Endothelial cell of umbilical vein (primary cell): ENCODE results near the gene HS3ST3B1. TPM values are rescaled to one million over a fixed set of nuclear protein-coding genes. Genes with fewer than 3 reads are reported as not detected.

Experiments
- Bru-seq: library from RNA; stranded (reverse); fragments of 400-500 nt; gene quantifications from one replicate; lab custom pipeline; 2021; lab: Mats Ljungman, UMichigan
- BruChase-seq, 2 experiments: library from RNA; stranded (reverse); fragments of 400-500 nt; gene quantifications; one replicate each; lab custom pipeline; 2021; lab: Mats Ljungman, UMichigan
- BruUV-seq: library from RNA; stranded (reverse); fragments of 400-500 nt; replicated peaks from 2 replicates; lab custom pipeline; 2021; lab: Mats Ljungman, UMichigan
- CTCF ChIA-PET: fragments of 300-600, 350-600 bp; sonication (Branson Sonifier 250); formaldehyde crosslinking; loops from one replicate; lab custom pipeline; 2021; ENCODE audit warnings: antibody characterized with exemption, inconsistent platforms; lab: Charles Lee
- POLR2A ChIA-PET: fragments of 300-600, 350-600 bp; sonication (Branson Sonifier 250); formaldehyde crosslinking; loops from one replicate; lab custom pipeline; 2021; ENCODE audit warnings: antibody characterized with exemption, inconsistent platforms; lab: Charles Lee
- DNase-seq: peaks from one replicate; pipeline ENCODE4 v3.0.0-alpha.2; 2011; ENCODE audit warnings: low read depth, low spot score
- FAIRE-seq: peaks from 2 replicates; lab custom pipeline; 2011; peaks lifted over from hg19 to GRCh38; lab: Jason Lieb, UNC
- H2AFZ ChIP-seq: 2 replicates; pipeline ENCODE4 v1.6.0; 2012; ENCODE audit warnings: low read depth, low read length, control low read depth, inconsistent platforms
- H3K27ac ChIP-seq: 2 replicates; pipeline ENCODE4 v1.5.1; 2011; ENCODE audit warnings: low read depth, mild to moderate bottlenecking, control low read depth, low read length, moderate library complexity; ENCODE audit not compliant: insufficient read depth
- H3K27me3 ChIP-seq, 2 experiments: 2 replicates each; pipeline versions ENCODE4 v1.6.0 to v1.6.1; 2011; ENCODE audit warnings: low read length in 2 of 2, mixed read lengths in 1 of 2; ENCODE audit not compliant: control insufficient read depth in 2 of 2, insufficient read depth in 2 of 2
- H3K36me3 ChIP-seq, 2 experiments: 2 replicates in 1 of 2; 3 replicates in 1 of 2; pipeline ENCODE4 v1.5.1; 2011; ENCODE audit warnings: low read length in 2 of 2, mild to moderate bottlenecking in 1 of 2, moderate library complexity in 1 of 2; ENCODE audit not compliant: control insufficient read depth in 2 of 2, insufficient read depth in 2 of 2; ENCODE audit errors: extremely low read depth in 1 of 2
- H3K4me1 ChIP-seq: 3 replicates; pipeline ENCODE4 v1.5.1; 2011; ENCODE audit warnings: mild to moderate bottlenecking, low read length; ENCODE audit not compliant: control insufficient read depth, insufficient read depth; ENCODE audit errors: extremely low read depth
- H3K4me2 ChIP-seq: 2 replicates; pipeline ENCODE4 v1.6.1; 2011; ENCODE audit warnings: low read length, control low read depth, mixed read lengths; ENCODE audit not compliant: insufficient read depth
- H3K4me3 ChIP-seq, 3 experiments: fragments of 200-600 bp in 1 of 3; sonication (generic), shearing (Covaris generic) in 1 of 3; replicated peaks in 1 of 3; 2 replicates each; pipeline ENCODE4 v1.5.1; 2011 to 2016; ENCODE audit warnings: control low read depth in 3 of 3, low read length in 3 of 3, mild to moderate bottlenecking in 2 of 3, inconsistent platforms in 1 of 3, low read depth in 1 of 3, moderate library complexity in 1 of 3; ENCODE audit not compliant: insufficient read depth in 1 of 3
- H3K79me2 ChIP-seq: 2 replicates; pipeline ENCODE4 v1.6.0; 2012; ENCODE audit warnings: low read length, inconsistent platforms; ENCODE audit not compliant: control insufficient read depth, insufficient read depth
- H3K9ac ChIP-seq: replicated peaks from 2 replicates; pipeline ENCODE3; 2011; ENCODE audit warnings: low read length, control low read depth; ENCODE audit not compliant: insufficient read depth; ENCODE audit errors: extremely low read depth
- H3K9me1 ChIP-seq: replicated peaks from 3 replicates; pipeline ENCODE4 v1.6.0; 2011; ENCODE audit warnings: mild to moderate bottlenecking, low read length; ENCODE audit not compliant: control insufficient read depth, insufficient read depth; ENCODE audit errors: extremely low read depth
- H3K9me3 ChIP-seq: replicated peaks from 2 replicates; pipeline ENCODE4 v1.5.1; 2012; ENCODE audit warnings: low read length, inconsistent platforms; ENCODE audit not compliant: control insufficient read depth, insufficient read depth
- H4K20me1 ChIP-seq: replicated peaks from 2 replicates; pipeline ENCODE3; 2011; ENCODE audit warnings: mild to moderate bottlenecking, low read length; ENCODE audit not compliant: control insufficient read depth, insufficient read depth; ENCODE audit errors: extremely low read depth
- EZH2 ChIP-seq: IDR thresholded peaks from 2 replicates; pipeline ENCODE4 v1.6.1; 2012; ENCODE audit warnings: borderline replicate concordance, low read depth, mild to moderate bottlenecking, moderate library complexity, low read length, inconsistent platforms; ENCODE audit not compliant: severe bottlenecking
- FOS ChIP-seq: IDR thresholded peaks from 2 replicates; pipeline ENCODE4 v1.6.1; 2011; ENCODE audit warnings: mild to moderate bottlenecking, low read length, moderate library complexity, borderline replicate concordance; ENCODE audit not compliant: insufficient read depth
- GATA2 ChIP-seq: IDR thresholded peaks from 2 replicates; pipeline ENCODE4 v1.7.0; 2011; ENCODE audit warnings: low read depth, mild to moderate bottlenecking, moderate library complexity, mixed read lengths, low read length; ENCODE audit not compliant: insufficient read length, insufficient read depth
- JUN ChIP-seq: IDR thresholded peaks from 2 replicates; pipeline ENCODE4 v1.6.1; 2011; ENCODE audit warnings: borderline replicate concordance, low read depth; ENCODE audit not compliant: insufficient read length, insufficient read depth
- MYC ChIP-seq: IDR thresholded peaks from one replicate; pipeline ENCODE4 v1.6.1; 2011; ENCODE audit warnings: mild to moderate bottlenecking, low read depth, low read length
- POLR2A ChIP-seq: IDR thresholded peaks from 2 replicates; pipeline ENCODE4 v1.6.1; 2012; ENCODE audit warnings: low read depth, mild to moderate bottlenecking, control low read depth, low read length
- POLR2AphosphoS5 ChIP-seq: IDR thresholded peaks from 2 replicates; pipeline ENCODE4 v1.6.1; 2012; ENCODE audit warnings: low read depth, mild to moderate bottlenecking, control low read depth, low read length, moderate library complexity; ENCODE audit not compliant: insufficient read depth
- dilution Hi-C: fragments of 300-500 bp; cut with MboI; formaldehyde crosslinking; loops from one replicate; pipeline ENCODE4 v1.15.0; 2019; ENCODE audit warnings: low sequenced_read_pairs; ENCODE audit not compliant: extremely low pct_ligation_motif_present
- intact Hi-C: fragments of 100-400 bp; cut with micrococcal nuclease; formaldehyde crosslinking; loops from one replicate; pipeline ENCODE4 v1.10.0; 2022
- long read RNA-seq: library from polyadenylated mRNA; stranded (forward); transcript quantifications from one replicate; pipeline ENCODE4 v2.0.0, GENCODE V29; 2021
- polyA minus RNA-seq, 3 experiments: library from RNA; depleted of rRNA, polyadenylated mRNA; stranded (reverse); fragments of >200 nt; gene quantifications; 1 replicate in 1 of 3; 2 replicates in 2 of 3; pipeline ENCODE4 v1.2.3, GENCODE V29; 2011
- polyA plus RNA-seq, 4 experiments: library from polyadenylated mRNA; depleted of rRNA in 3 of 4; stranded (reverse) in 3 of 4; unstranded in 1 of 4; fragments of >200 nt; gene quantifications; 2 replicates each; pipeline versions ENCODE4 v1.2.1 to v1.2.3, GENCODE V29; 2011 to 2012; ENCODE audit warnings: missing spikeins in 1 of 4
- total RNA-seq: library from RNA; stranded (reverse); gene quantifications from 2 replicates; pipeline ENCODE4 v1.2.3, GENCODE V29; 2021
- TF ChIP-seq, protein P1 (sequence below), 2 donors: IDR thresholded peaks; 1 replicate in 1 of 2; 2 replicates in 1 of 2; pipeline ENCODE4 v1.5.1; 2011; ENCODE audit warnings: low read length in 2 of 2, mild to moderate bottlenecking in 2 of 2, moderate library complexity in 2 of 2, control low read depth in 1 of 2, inconsistent platforms in 1 of 2, low read depth in 1 of 2; ENCODE audit not compliant: insufficient read depth in 1 of 2; ENCODE audit errors: extremely low read depth in 1 of 2
- TF ChIP-seq, protein P2 (sequence below): IDR thresholded peaks from 2 replicates; pipeline ENCODE4 v1.6.1; 2011; ENCODE audit not compliant: insufficient read depth, insufficient read length

Gene HS3ST3B1
- total RNA-seq (not detected in 2 replicates), polyA plus RNA-seq (not detected in 2 replicates), polyA minus RNA-seq (0.12 TPM in 1 of 2 replicates, not detected in the other), Bru-seq, nascent RNA (percentile 8 among the genes with signal in this experiment), BruChase-seq, experiment 1, labeled RNA remaining after a 6-hour chase (percentile 13 among the genes with signal in this experiment), BruChase-seq, experiment 2, labeled RNA remaining after a 2-hour chase (percentile 15 among the genes with signal in this experiment)
- not detected in 2 replicates for polyA plus RNA-seq (2011; cell fraction: cytosol; rRNA removed)
- polyA plus RNA-seq (2011; cell fraction: nucleus; rRNA removed), result not detected in 2 replicates
- polyA plus RNA-seq (2012), result not detected in 2 replicates
- not detected for polyA minus RNA-seq (2011; cell fraction: cytosol; rRNA and poly(A)+ RNA removed)
- polyA minus RNA-seq (2011; cell fraction: nucleus; rRNA and poly(A)+ RNA removed), result not detected in 2 replicates
- long read RNA-seq, result 0 reads

DNA sequence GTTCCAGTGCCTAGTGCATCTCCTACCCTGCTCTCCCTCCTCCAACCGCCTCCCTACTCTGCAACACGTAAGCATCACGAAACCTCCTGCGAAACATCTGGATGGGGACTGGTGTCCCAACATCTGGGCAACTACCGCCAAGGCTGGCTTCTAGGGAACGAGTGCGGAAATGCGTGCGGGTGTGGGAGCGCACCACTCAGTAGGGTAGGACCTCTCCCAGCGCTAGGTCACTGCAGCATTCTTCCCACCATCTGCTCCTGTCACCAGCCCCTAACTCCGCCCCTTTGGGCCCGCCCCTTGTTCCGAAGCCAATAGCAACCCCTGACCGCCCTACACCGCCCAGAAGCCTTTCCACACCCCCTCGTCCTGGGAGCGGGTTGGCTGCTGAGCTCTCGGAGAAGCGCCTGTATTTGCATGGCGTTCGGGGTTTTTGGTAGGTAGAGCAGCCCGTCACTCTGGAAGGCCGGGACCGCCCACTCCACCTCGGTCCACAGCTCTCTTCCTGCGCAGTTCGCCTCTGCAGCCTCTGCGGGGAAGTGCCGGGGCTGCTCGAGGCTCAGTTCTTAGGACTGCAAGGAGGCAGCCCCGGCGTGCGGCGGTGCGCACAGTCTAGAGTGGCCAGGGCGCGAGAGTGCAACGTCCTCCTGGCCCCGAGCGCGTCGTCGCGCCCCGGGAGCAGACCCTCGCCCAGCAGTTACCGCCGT lies at the start of gene HS3ST3B1:
Gene HS3ST3B1, plus strand, starts transcription at position 507 of the 704 bp plus-strand sequence. CDS start 438 bp downstream, outside the sequence.
- Histone ChIP-seq H3K4me3 (peak within 1 kb of the TSS in 1 of 3 experiments; percentile 24), H3K4me1 (peaks cover 23% of the 10 kb centered on the region), H4K20me1 (no peaks in the 10 kb centered on the region), H3K9me3 (no peaks in the 10 kb centered on the region), H3K36me3 (no peaks in the 10 kb centered on the region), H3K9me1 (no peaks in the 10 kb centered on the region), H3K4me2 (peak within 1 kb of the TSS; percentile 61), H2AFZ (peak within 1 kb of the TSS; percentile 52), H3K27me3 (peaks cover 72 to 96% of the 10 kb centered on the region in 2 experiments), H3K27ac (no peak within 1 kb of the TSS), H3K9ac (no peak within 1 kb of the TSS), H3K79me2 (no peaks in the 10 kb centered on the region)
- no TSS peak for BruUV-seq
- DNase-seq (peak; percentile 89), FAIRE-seq (peak; percentile 89)
- POLR2A ChIA-PET, result no interaction called here
- dilution Hi-C loops, result no loop called here
- peak; percentile 4 for TF ChIP-seq EZH2
- TF ChIP-seq FOS, result no peak
- CTCF ChIA-PET, result interaction anchor here (0.8 to 2.8 kb wide), 5 partner anchors 42 to 1269 kb away, joined by 3 to 66 read pairs (median 5); no protein-coding TSS in a partner anchor
- intact Hi-C loops, result loop anchor here (1.0 to 10.0 kb wide), 3 partner anchors 209 to 624 kb away; no protein-coding TSS in a partner anchor

DNA sequence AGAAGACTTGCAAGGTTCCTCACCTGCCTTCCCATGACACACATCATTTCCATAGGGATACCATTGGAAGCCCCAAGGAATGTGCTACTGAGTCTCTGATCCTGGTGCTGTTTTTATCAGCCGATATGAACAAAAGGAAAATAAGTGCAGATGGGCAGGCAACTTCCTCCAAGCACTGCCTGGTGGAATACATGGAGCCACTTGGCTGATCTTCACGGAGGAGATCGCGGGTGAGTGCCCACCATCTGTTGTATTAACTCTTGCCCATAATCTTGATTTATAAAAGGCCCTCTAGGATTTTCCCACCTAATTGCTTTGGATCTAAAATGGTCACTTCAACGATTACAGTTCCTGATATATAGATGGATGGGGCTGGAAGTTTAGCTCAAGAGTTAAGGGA lies 39.5 kb upstream of the HS3ST3B1 start:
- no peaks in the 10 kb centered on the region for H3K36me3 ChIP-seq
- no peak overlapping the region for H3K4me3 ChIP-seq
- H3K4me1 ChIP-seq, result no peaks in the 10 kb centered on the region
- H3K9me1 ChIP-seq, result no peaks in the 10 kb centered on the region
- no peak overlapping the region for H2AFZ ChIP-seq
- no peak overlapping the region for H3K9ac ChIP-seq
- intact Hi-C loops (no loop called here), dilution Hi-C loops (no loop called here)
- POLR2A ChIA-PET, result no interaction called here
- H3K4me2 ChIP-seq, result no peak overlapping the region
- CTCF ChIA-PET, result no interaction called here
- no peak for TF ChIP-seq POLR2AphosphoS5
- TF ChIP-seq JUN, result no peak
- no peak for TF ChIP-seq FOS
- no peak for TF ChIP-seq EZH2
- TF ChIP-seq GATA2, result no peak
- no peak for TF ChIP-seq POLR2A
- TF ChIP-seq, protein P1, sequence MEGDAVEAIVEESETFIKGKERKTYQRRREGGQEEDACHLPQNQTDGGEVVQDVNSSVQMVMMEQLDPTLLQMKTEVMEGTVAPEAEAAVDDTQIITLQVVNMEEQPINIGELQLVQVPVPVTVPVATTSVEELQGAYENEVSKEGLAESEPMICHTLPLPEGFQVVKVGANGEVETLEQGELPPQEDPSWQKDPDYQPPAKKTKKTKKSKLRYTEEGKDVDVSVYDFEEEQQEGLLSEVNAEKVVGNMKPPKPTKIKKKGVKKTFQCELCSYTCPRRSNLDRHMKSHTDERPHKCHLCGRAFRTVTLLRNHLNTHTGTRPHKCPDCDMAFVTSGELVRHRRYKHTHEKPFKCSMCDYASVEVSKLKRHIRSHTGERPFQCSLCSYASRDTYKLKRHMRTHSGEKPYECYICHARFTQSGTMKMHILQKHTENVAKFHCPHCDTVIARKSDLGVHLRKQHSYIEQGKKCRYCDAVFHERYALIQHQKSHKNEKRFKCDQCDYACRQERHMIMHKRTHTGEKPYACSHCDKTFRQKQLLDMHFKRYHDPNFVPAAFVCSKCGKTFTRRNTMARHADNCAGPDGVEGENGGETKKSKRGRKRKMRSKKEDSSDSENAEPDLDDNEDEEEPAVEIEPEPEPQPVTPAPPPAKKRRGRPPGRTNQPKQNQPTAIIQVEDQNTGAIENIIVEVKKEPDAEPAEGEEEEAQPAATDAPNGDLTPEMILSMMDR (IDR thresholded peaks at IDR 0.05; ENCODE audit: extremely low read depth in 1 of 2, insufficient read depth in 1 of 2, low read depth in 1 of 2, low read length in 2 of 2), result no peak
- TF ChIP-seq, protein P2, sequence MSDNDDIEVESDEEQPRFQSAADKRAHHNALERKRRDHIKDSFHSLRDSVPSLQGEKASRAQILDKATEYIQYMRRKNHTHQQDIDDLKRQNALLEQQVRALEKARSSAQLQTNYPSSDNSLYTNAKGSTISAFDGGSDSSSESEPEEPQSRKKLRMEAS, result no peak
- no peak for TF ChIP-seq MYC
- H3K9me3 ChIP-seq, result no peaks in the 10 kb centered on the region
- no TSS peak for BruUV-seq
- no peaks in the 10 kb centered on the region for H3K79me2 ChIP-seq
- H4K20me1 ChIP-seq, result no peaks in the 10 kb centered on the region
- no peak for DNase-seq
- H3K27me3 ChIP-seq, result no peaks in the 10 kb centered on the region
- FAIRE-seq, result no peak
- no peak overlapping the region for H3K27ac ChIP-seq
